ENCODE results near the gene EPB41L1.

The EPB41L1 gene

GRCh38 chr20:36264426-36265246 lies 110.1 kb downstream of the EPB41L1 start:
- no peak for DNase-seq

- DNase-seq, result no peak
These were observed 111.6 kb downstream of the EPB41L1 start for GRCh38 chr20:36266189-36266588.

- DNase-seq, result no peak
These were observed 113.3 kb downstream of the EPB41L1 start for GRCh38 chr20:36267605-36268381.

GRCh38 chr20:36268440-36269342 lies 114.2 kb downstream of the EPB41L1 start:
- DNase-seq, result no peak

GRCh38 chr20:36269507-36269906 lies 115.0 kb downstream of the EPB41L1 start:
- no peak for DNase-seq

- no peak for DNase-seq
These were observed 116.5 kb downstream of the EPB41L1 start for GRCh38 chr20:36270744-36271638.

- DNase-seq, result no peak
These were observed 117.4 kb downstream of the EPB41L1 start for GRCh38 chr20:36271639-36272546.

- no peak for DNase-seq
These were observed 118.1 kb downstream of the EPB41L1 start for GRCh38 chr20:36272547-36273220.

GRCh38 chr20:36273414-36274180 lies 119.1 kb downstream of the EPB41L1 start:
- peak; percentile 6 for DNase-seq

GRCh38 chr20:36274181-36274841 lies 119.8 kb downstream of the EPB41L1 start:
- no peak for DNase-seq

GRCh38 chr20:36275011-36275410 lies 120.5 kb downstream of the EPB41L1 start:
- no peak for DNase-seq

GRCh38 chr20:36275441-36276189 lies 121.1 kb downstream of the EPB41L1 start:
- no peak for DNase-seq

- DNase-seq, result no peak
These were observed 123.0 kb downstream of the EPB41L1 start for GRCh38 chr20:36277546-36277945.

- DNase-seq, result no peak
These were observed 124.8 kb downstream of the EPB41L1 start for GRCh38 chr20:36279362-36279761.

- DNase-seq, result no peak
These were observed 125.2 kb downstream of the EPB41L1 start for GRCh38 chr20:36279776-36280175.

GRCh38 chr20:36281785-36282380 lies 127.3 kb downstream of the EPB41L1 start:
- DNase-seq, result no peak
